ENCODE measurements around the gene RUNX3. TPM values are rescaled to one million over a fixed set of nuclear protein-coding genes. Genes with fewer than 3 reads are reported as not detected.

RUNX3 gene
- polyA plus RNA-seq, 1 donor (not counting 4 experiments of a cell fraction or from before 2014, with no cell fraction given): not detected

DNA sequence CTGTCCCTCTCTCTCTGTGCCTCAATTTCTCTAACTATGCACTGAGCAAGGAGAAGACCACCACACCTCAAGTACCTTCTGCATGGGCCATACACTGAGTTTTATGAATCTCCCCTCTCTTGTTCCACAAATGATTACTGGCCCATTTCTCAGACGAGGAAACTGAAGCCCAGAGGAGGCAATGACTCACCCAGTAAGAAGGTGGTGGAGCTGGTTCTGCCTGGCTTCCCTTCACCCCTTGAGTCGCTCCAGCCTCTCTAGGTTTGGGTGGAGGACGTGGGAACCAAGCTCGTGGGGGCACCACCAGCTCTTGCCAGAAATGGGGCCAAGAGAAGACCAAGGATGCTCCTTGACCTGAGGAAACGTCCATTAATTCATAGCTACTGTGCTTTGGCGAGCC lies 21.3 kb upstream of the RUNX3 start:
- Histone ChIP-seq H3K9me3 (ENCODE audit: control insufficient read depth, low read depth, low read length) (no peaks in the 10 kb centered on the region), H3K36me3 (ENCODE audit: control insufficient read depth in 2 of 2, extremely low read depth in 1 of 2, insufficient read depth in 2 of 2, low read length in 2 of 2) (no peaks in the 10 kb centered on the region), H2AFZ (ENCODE audit: control insufficient read depth, low read length) (no peak overlapping the region), H3K27ac (ENCODE audit: control insufficient read depth, insufficient read depth, low read length) (no peak overlapping the region), H3K4me2 (ENCODE audit: control insufficient read depth, extremely low read depth, insufficient read depth, low read depth, low read length) (peak overlapping the region; percentile 8), H3K9ac (ENCODE audit: control insufficient read depth, extremely low read depth, insufficient read depth, low read length) (no peak overlapping the region), H3K4me1 (ENCODE audit: control insufficient read depth, extremely low read depth, insufficient read depth, low read length) (peaks cover 41% of the 10 kb centered on the region), H3K79me2 (ENCODE audit: control insufficient read depth, insufficient read depth, low read length) (no peaks in the 10 kb centered on the region), H3K27me3 (ENCODE audit: control insufficient read depth, extremely low read depth, insufficient read depth, low read length) (no peaks in the 10 kb centered on the region), H4K20me1 (ENCODE audit: control insufficient read depth, extremely low read depth, insufficient read depth, low read length) (no peaks in the 10 kb centered on the region), H3K9me1 (ENCODE audit: control insufficient read depth, extremely low read depth, insufficient read depth, low read length) (no peaks in the 10 kb centered on the region), H3K4me3 (ENCODE audit: control insufficient read depth in 2 of 3, extremely low read depth in 1 of 3, insufficient read depth in 2 of 3, low read depth in 1 of 3, low read length in 3 of 3) (no peak overlapping the region)
- TF ChIP-seq, protein P1, sequence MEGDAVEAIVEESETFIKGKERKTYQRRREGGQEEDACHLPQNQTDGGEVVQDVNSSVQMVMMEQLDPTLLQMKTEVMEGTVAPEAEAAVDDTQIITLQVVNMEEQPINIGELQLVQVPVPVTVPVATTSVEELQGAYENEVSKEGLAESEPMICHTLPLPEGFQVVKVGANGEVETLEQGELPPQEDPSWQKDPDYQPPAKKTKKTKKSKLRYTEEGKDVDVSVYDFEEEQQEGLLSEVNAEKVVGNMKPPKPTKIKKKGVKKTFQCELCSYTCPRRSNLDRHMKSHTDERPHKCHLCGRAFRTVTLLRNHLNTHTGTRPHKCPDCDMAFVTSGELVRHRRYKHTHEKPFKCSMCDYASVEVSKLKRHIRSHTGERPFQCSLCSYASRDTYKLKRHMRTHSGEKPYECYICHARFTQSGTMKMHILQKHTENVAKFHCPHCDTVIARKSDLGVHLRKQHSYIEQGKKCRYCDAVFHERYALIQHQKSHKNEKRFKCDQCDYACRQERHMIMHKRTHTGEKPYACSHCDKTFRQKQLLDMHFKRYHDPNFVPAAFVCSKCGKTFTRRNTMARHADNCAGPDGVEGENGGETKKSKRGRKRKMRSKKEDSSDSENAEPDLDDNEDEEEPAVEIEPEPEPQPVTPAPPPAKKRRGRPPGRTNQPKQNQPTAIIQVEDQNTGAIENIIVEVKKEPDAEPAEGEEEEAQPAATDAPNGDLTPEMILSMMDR (optimal IDR thresholded peaks at IDR 0.05 in 1 of 3, IDR thresholded peaks at IDR 0.05 in 1 of 3, conservative IDR thresholded peaks at IDR 0.05 in 1 of 3; ENCODE audit: extremely low read depth in 1 of 3, insufficient read depth in 2 of 3, low read length in 3 of 3): no peak
- no peak for TF ChIP-seq EZH2 (IDR thresholded peaks at IDR 0.05; ENCODE audit: low read length)
- no peak for DNase-seq (ENCODE audit: low read depth, low spot score)
- no peak for FAIRE-seq
- dilution Hi-C loops (cut with MboI; ENCODE audit: extremely low pct_ligation_motif_present, low sequenced_read_pairs): no loop called here

DNA sequence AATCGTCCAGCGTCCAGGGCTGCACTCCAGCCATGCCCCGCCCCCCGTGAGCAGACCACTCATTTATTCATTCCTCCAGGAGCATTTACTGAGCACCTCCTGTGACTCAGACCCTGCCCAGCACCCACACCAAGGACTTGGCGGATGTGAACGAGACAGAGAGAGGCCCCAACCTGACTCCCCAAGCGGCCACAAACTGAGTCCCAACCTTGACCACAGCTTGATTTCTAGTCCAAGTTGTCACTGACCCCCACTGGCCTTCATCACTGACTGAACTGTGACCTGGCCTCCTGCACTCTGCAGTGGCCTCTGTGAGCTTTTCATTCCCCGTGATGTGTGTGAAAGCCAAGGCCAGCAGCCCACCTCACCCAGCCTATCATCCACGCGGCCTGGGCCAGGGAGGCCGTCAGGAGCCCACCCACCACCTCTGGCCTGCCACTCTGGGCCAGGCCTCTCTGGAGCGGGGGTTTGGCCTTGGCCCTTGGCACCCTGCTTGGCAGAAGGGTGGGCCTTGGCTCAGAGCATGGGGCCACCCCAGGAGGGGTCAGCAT lies 19.3 kb upstream of the RUNX3 start:
- Histone ChIP-seq H3K27me3 (ENCODE audit: control insufficient read depth, extremely low read depth, insufficient read depth, low read length) (no peaks in the 10 kb centered on the region), H3K27ac (ENCODE audit: control insufficient read depth, insufficient read depth, low read length) (no peak overlapping the region), H3K9me1 (ENCODE audit: control insufficient read depth, extremely low read depth, insufficient read depth, low read length) (no peaks in the 10 kb centered on the region), H3K36me3 (ENCODE audit: control insufficient read depth in 2 of 2, extremely low read depth in 1 of 2, insufficient read depth in 2 of 2, low read length in 2 of 2) (no peaks in the 10 kb centered on the region), H3K79me2 (ENCODE audit: control insufficient read depth, insufficient read depth, low read length) (no peaks in the 10 kb centered on the region), H2AFZ (ENCODE audit: control insufficient read depth, low read length) (no peak overlapping the region), H3K9ac (ENCODE audit: control insufficient read depth, extremely low read depth, insufficient read depth, low read length) (no peak overlapping the region), H3K4me3 (ENCODE audit: control insufficient read depth in 2 of 3, extremely low read depth in 1 of 3, insufficient read depth in 2 of 3, low read depth in 1 of 3, low read length in 3 of 3) (no peak overlapping the region), H3K9me3 (ENCODE audit: control insufficient read depth, low read depth, low read length) (no peaks in the 10 kb centered on the region), H3K4me1 (ENCODE audit: control insufficient read depth, extremely low read depth, insufficient read depth, low read length) (peaks cover 25% of the 10 kb centered on the region), H4K20me1 (ENCODE audit: control insufficient read depth, extremely low read depth, insufficient read depth, low read length) (no peaks in the 10 kb centered on the region), H3K4me2 (ENCODE audit: control insufficient read depth, extremely low read depth, insufficient read depth, low read depth, low read length) (peak overlapping the region; percentile 42)
- FAIRE-seq (no peak), DNase-seq (ENCODE audit: low read depth, low spot score) (no peak)
- TF ChIP-seq, protein P1 (optimal IDR thresholded peaks at IDR 0.05 in 1 of 3, IDR thresholded peaks at IDR 0.05 in 1 of 3, conservative IDR thresholded peaks at IDR 0.05 in 1 of 3; ENCODE audit: extremely low read depth in 1 of 3, insufficient read depth in 2 of 3, low read length in 3 of 3): no peak
- no peak for TF ChIP-seq EZH2 (IDR thresholded peaks at IDR 0.05; ENCODE audit: low read length)
- dilution Hi-C loops (cut with MboI; ENCODE audit: extremely low pct_ligation_motif_present, low sequenced_read_pairs): loop anchor here (25.0 kb wide), 1 partner anchor 263 kb away; no protein-coding TSS in a partner anchor

All from keratinocyte (primary cell).